ENCODE results near the gene RYK.

DNA sequence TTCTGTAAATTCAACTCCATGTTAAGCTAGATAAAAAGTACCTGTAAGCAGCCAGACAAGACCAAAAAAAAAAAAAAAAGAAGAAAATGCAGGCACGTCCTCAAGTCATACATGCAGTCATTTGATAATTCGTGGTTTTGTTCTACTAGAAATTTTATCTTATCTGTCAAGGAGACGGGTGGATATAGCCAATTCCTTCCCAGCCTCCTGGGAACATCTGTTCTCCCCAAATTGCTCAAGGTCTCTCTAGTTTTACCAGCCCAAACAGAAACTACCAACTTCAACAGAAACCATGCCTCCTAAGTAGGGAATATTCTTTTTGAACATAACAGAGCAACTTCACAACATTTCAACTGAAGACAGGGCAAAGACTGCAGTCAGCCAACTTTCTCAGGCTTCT, 19.5 kb downstream of the RYK start:
- TF ChIP-seq EZH2 (IDR thresholded peaks at IDR 0.05; ENCODE audit: low read depth, unreplicated experiment) (no peak), POLR2AphosphoS5 (IDR thresholded peaks at IDR 0.05; ENCODE audit: low read depth) (no peak), EZH2phosphoT487 (IDR thresholded peaks at IDR 0.05; ENCODE audit: unreplicated experiment) (no peak), JUNB (IDR thresholded peaks at IDR 0.05; ENCODE audit: unreplicated experiment) (no peak), ZNF331 (CRISPR knock-in tag; IDR thresholded peaks at IDR 0.05; ENCODE audit: low read depth) (no peak), CREB1 (CRISPR knock-in tag; IDR thresholded peaks at IDR 0.05; ENCODE audit: low read depth) (no peak), STAT1 (IDR thresholded peaks at IDR 0.05; ENCODE audit: unreplicated experiment) (no peak)
- TF ChIP-seq, protein P1, sequence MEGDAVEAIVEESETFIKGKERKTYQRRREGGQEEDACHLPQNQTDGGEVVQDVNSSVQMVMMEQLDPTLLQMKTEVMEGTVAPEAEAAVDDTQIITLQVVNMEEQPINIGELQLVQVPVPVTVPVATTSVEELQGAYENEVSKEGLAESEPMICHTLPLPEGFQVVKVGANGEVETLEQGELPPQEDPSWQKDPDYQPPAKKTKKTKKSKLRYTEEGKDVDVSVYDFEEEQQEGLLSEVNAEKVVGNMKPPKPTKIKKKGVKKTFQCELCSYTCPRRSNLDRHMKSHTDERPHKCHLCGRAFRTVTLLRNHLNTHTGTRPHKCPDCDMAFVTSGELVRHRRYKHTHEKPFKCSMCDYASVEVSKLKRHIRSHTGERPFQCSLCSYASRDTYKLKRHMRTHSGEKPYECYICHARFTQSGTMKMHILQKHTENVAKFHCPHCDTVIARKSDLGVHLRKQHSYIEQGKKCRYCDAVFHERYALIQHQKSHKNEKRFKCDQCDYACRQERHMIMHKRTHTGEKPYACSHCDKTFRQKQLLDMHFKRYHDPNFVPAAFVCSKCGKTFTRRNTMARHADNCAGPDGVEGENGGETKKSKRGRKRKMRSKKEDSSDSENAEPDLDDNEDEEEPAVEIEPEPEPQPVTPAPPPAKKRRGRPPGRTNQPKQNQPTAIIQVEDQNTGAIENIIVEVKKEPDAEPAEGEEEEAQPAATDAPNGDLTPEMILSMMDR (conservative IDR thresholded peaks at IDR 0.05; ENCODE audit: low read depth in 2 of 2): no peak
- TF ChIP-seq, protein P2, sequence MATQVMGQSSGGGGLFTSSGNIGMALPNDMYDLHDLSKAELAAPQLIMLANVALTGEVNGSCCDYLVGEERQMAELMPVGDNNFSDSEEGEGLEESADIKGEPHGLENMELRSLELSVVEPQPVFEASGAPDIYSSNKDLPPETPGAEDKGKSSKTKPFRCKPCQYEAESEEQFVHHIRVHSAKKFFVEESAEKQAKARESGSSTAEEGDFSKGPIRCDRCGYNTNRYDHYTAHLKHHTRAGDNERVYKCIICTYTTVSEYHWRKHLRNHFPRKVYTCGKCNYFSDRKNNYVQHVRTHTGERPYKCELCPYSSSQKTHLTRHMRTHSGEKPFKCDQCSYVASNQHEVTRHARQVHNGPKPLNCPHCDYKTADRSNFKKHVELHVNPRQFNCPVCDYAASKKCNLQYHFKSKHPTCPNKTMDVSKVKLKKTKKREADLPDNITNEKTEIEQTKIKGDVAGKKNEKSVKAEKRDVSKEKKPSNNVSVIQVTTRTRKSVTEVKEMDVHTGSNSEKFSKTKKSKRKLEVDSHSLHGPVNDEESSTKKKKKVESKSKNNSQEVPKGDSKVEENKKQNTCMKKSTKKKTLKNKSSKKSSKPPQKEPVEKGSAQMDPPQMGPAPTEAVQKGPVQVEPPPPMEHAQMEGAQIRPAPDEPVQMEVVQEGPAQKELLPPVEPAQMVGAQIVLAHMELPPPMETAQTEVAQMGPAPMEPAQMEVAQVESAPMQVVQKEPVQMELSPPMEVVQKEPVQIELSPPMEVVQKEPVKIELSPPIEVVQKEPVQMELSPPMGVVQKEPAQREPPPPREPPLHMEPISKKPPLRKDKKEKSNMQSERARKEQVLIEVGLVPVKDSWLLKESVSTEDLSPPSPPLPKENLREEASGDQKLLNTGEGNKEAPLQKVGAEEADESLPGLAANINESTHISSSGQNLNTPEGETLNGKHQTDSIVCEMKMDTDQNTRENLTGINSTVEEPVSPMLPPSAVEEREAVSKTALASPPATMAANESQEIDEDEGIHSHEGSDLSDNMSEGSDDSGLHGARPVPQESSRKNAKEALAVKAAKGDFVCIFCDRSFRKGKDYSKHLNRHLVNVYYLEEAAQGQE (IDR thresholded peaks at IDR 0.05; ENCODE audit: unreplicated experiment): no peak
- TF ChIP-seq, protein P3, sequence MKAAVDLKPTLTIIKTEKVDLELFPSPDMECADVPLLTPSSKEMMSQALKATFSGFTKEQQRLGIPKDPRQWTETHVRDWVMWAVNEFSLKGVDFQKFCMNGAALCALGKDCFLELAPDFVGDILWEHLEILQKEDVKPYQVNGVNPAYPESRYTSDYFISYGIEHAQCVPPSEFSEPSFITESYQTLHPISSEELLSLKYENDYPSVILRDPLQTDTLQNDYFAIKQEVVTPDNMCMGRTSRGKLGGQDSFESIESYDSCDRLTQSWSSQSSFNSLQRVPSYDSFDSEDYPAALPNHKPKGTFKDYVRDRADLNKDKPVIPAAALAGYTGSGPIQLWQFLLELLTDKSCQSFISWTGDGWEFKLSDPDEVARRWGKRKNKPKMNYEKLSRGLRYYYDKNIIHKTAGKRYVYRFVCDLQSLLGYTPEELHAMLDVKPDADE (IDR thresholded peaks at IDR 0.05): no peak
